ENCODE measurements around the gene C20orf202. TPM values are rescaled to one million over a fixed set of nuclear protein-coding genes. Genes with fewer than 3 reads are reported as not detected.

C20orf202 gene
- total RNA-seq, 2 experiments from 2014 or later = not detected

GRCh38 chr20:1199212-1199873 is 3.9 kb upstream of the C20orf202 start:
- intact Hi-C loops (cut with micrococcal nuclease) = no loop called here
- no peaks in the 10 kb centered on the region for H3K9me3 Mint-ChIP-seq

GRCh38 chr20:1199964-1200363 is 3.3 kb upstream of the C20orf202 start:
- intact Hi-C loops (cut with micrococcal nuclease) = no loop called here
- no peaks in the 10 kb centered on the region for H3K9me3 Mint-ChIP-seq
- H3K27me3 Mint-ChIP-seq (ENCODE audit: low read depth) = no peaks in the 10 kb centered on the region
- CTCF ChIA-PET = interaction anchor here (0.6 to 2.1 kb wide), 3 partner anchors 11 to 13 kb away, joined by 3 to 9 read pairs (median 3); no protein-coding TSS in a partner anchor
- no peak overlapping the region for H3K27ac Mint-ChIP-seq
- peaks cover 5% of the 10 kb centered on the region for H3K4me1 Mint-ChIP-seq (ENCODE audit: low read depth)
- no peak for DNase-seq
- no peaks in the 10 kb centered on the region for H3K36me3 Mint-ChIP-seq (ENCODE audit: low read depth)
- no peak overlapping the region for H3K4me3 Mint-ChIP-seq

More at GRCh38 chr20:1199212-1199873, 3.9 kb upstream of the C20orf202 start:
- Mint-ChIP-seq H3K27me3 (ENCODE audit: low read depth) (no peaks in the 10 kb centered on the region), H3K4me1 (ENCODE audit: low read depth) (peaks cover 5% of the 10 kb centered on the region), H3K4me3 (no peak overlapping the region), H3K36me3 (ENCODE audit: low read depth) (no peaks in the 10 kb centered on the region), H3K27ac (no peak overlapping the region)
- DNase-seq = no peak
- CTCF ChIA-PET = interaction anchor here (1.2 to 2.1 kb wide), 2 partner anchors 12 to 13 kb away, joined by 3 to 9 read pairs; no protein-coding TSS in a partner anchor

GRCh38 chr20:1203630-1204029 is 376 bp downstream of the C20orf202 start:
- no peaks in the 10 kb centered on the region for H3K36me3 Mint-ChIP-seq (ENCODE audit: low read depth)
- DNase-seq = no peak
- H3K4me3 Mint-ChIP-seq = no peak overlapping the region
- intact Hi-C loops (cut with micrococcal nuclease) = no loop called here
- H3K9me3 Mint-ChIP-seq = no peaks in the 10 kb centered on the region
- H3K27ac Mint-ChIP-seq = no peak overlapping the region
- no peaks in the 10 kb centered on the region for H3K27me3 Mint-ChIP-seq (ENCODE audit: low read depth)
- peaks cover 5% of the 10 kb centered on the region for H3K4me1 Mint-ChIP-seq (ENCODE audit: low read depth)
- CTCF ChIA-PET = interaction anchor here (0.6 to 1.1 kb wide), 2 partner anchors 9 to 116 kb away, joined by 3 to 4 read pairs; no protein-coding TSS in a partner anchor

GRCh38 chr20:1204113-1204512 is 859 bp downstream of the C20orf202 start:
- no peak for DNase-seq
- intact Hi-C loops (cut with micrococcal nuclease) = no loop called here
- Mint-ChIP-seq H3K4me1 (ENCODE audit: low read depth) (peaks cover 5% of the 10 kb centered on the region), H3K27me3 (ENCODE audit: low read depth) (no peaks in the 10 kb centered on the region), H3K4me3 (no peak overlapping the region), H3K9me3 (no peaks in the 10 kb centered on the region), H3K27ac (no peak overlapping the region), H3K36me3 (ENCODE audit: low read depth) (no peaks in the 10 kb centered on the region)
- CTCF ChIA-PET = interaction anchor here (1.5 kb wide), 1 partner anchor 9 kb away, joined by 5 read pairs; no protein-coding TSS in a partner anchor

GRCh38 chr20:1204576-1204975 is 1.3 kb downstream of the C20orf202 start:
- CTCF ChIA-PET = interaction anchor here (1.5 kb wide), 1 partner anchor 9 kb away, joined by 5 read pairs; no protein-coding TSS in a partner anchor
- DNase-seq = no peak
- Mint-ChIP-seq H3K27me3 (ENCODE audit: low read depth) (no peaks in the 10 kb centered on the region), H3K9me3 (no peaks in the 10 kb centered on the region), H3K36me3 (ENCODE audit: low read depth) (no peaks in the 10 kb centered on the region), H3K4me3 (no peak overlapping the region), H3K27ac (no peak overlapping the region), H3K4me1 (ENCODE audit: low read depth) (peaks cover 5% of the 10 kb centered on the region)
- intact Hi-C loops (cut with micrococcal nuclease) = no loop called here

GRCh38 chr20:1205802-1206201 is 2.5 kb downstream of the C20orf202 start:
- intact Hi-C loops (cut with micrococcal nuclease) = no loop called here
- no peaks in the 10 kb centered on the region for H3K36me3 Mint-ChIP-seq (ENCODE audit: low read depth)
- H3K27me3 Mint-ChIP-seq (ENCODE audit: low read depth) = no peaks in the 10 kb centered on the region
- CTCF ChIA-PET = interaction anchor here (0.8 to 1.4 kb wide), 2 partner anchors 132 to 250 kb away, joined by 3 to 6 read pairs; no protein-coding TSS in a partner anchor
- no peaks in the 10 kb centered on the region for H3K4me1 Mint-ChIP-seq (ENCODE audit: low read depth)
- H3K27ac Mint-ChIP-seq = no peak overlapping the region
- no peak for DNase-seq
- no peak overlapping the region for H3K4me3 Mint-ChIP-seq
- no peaks in the 10 kb centered on the region for H3K9me3 Mint-ChIP-seq

DNA sequence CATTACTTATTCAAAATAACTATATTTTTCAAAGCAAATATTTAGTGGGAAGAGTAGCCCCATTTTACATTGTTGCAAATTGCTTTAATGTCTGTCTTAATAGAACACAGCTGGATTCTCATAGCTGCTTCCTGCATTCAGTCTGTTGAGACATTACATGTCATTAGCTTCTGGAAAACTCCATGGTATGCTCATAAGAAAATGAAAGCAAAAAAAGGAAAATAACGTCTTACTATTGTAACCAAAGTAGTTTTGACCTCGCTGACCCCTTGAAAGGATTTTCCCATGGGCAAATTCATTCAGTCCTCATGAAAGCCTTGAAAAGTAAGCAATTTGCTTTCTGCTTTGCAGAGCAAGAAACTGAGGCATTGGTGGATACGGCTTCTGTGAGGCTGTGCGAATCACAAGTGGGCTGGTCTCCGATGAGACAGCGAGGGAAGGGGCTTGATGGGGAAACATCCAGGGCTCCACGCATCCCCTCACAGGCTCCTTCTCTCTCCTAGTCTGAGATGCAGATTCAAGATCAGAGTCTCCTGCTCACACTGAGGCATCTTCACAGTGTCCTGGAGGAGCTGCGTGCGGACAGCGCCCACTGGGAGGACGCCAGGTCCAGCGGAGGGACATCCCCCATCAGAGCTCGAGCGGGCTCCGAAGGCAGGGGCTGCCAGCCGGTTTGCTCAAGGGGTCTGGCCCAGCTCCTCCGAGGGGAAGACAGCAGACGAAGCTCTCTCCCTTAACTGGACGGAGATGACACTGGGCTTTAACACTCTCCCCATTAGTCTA is 3.3 kb downstream of the C20orf202 start:
- DNase-seq = no peak
- Mint-ChIP-seq H3K9me3 (no peaks in the 10 kb centered on the region), H3K27ac (no peak overlapping the region), H3K27me3 (ENCODE audit: low read depth) (no peaks in the 10 kb centered on the region), H3K4me1 (ENCODE audit: low read depth) (no peaks in the 10 kb centered on the region), H3K36me3 (ENCODE audit: low read depth) (no peaks in the 10 kb centered on the region), H3K4me3 (no peak overlapping the region)
- intact Hi-C loops (cut with micrococcal nuclease) = no loop called here
- CTCF ChIA-PET = interaction anchor here (0.6 to 1.4 kb wide), 2 partner anchors 250 to 644 kb away, joined by 4 to 6 read pairs; no protein-coding TSS in a partner anchor

DNA sequence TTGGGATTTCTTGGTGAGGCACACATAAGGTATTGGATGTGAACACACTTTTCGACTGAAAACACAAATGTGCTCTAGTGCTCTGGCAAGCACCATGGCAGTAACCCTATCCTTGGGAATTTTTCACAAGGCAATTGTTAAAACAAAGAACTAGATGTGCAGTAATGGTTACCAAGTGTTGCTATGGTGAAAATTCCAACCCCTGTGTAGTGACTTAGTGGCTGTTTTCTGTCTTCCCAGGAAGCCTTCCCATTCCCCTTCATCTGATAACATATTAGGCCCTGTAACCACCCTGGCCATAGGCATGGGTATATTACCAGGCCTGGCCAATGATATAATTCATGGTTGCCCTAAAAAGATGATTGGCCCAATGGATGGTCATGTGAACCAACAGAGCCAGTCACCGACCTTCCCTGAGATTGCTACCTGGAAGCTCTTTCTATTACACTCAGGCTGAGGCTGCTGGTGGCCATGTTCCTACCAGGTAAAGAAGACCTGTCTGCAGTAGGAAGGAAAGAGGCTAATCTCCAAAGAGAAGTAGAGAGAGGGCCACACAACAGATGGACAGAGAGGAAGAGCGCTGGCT is 4.1 kb downstream of the C20orf202 start:
- no peak for DNase-seq
- intact Hi-C loops (cut with micrococcal nuclease) = no loop called here
- H3K4me3 Mint-ChIP-seq = no peak overlapping the region
- CTCF ChIA-PET = interaction anchor here (0.6 kb wide), 1 partner anchor 644 kb away, joined by 4 read pairs; no protein-coding TSS in a partner anchor
- H3K9me3 Mint-ChIP-seq = no peaks in the 10 kb centered on the region
- no peaks in the 10 kb centered on the region for H3K4me1 Mint-ChIP-seq (ENCODE audit: low read depth)
- no peaks in the 10 kb centered on the region for H3K36me3 Mint-ChIP-seq (ENCODE audit: low read depth)
- H3K27me3 Mint-ChIP-seq (ENCODE audit: low read depth) = no peaks in the 10 kb centered on the region
- H3K27ac Mint-ChIP-seq = no peak overlapping the region

DNA sequence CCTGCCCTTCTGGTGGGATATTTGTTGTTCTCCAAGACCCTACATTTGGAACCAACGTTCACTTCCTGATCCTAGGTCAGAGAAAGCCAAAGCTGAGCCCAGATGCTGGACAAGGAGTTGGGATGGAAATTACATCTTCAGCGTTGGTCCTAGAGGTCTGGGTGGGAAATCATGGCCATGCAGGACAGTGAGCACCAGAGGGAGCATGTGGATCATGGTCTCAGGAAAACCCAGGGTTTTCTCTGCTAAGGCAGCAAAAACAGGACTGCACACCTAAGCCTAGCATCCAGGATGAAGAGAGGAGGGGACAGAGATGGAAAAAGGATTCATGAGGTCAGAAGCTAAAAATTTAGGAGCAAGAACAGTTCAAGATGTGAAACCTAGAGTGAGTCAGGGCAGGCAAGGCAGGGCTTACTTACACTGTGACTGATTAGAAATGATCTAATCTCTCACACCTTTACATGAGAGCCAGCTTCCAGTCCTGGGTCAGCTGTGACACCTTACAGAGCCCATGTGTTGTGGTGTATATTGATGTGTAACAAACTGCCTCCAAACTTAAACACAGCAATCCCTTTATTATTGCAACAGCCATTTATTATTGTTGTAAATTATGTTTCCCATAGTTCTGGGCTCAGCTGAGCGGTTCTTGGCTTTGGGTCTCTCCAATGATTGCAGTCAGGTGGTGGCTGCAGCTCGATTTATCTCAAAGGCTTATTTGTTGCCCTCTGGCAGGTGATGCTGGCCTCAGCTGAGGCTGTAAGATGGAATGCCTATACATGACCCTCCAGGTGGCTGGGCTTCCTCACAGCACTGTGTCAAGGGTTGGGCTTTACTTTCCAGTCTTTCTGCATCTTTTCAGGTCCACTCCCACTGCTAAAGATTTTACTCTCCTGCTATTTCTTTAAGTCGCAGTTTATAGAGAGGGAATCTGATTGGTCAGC is 6.5 kb downstream of the C20orf202 start:
- Mint-ChIP-seq H3K27ac (no peak overlapping the region), H3K27me3 (ENCODE audit: low read depth) (no peaks in the 10 kb centered on the region), H3K36me3 (ENCODE audit: low read depth) (no peaks in the 10 kb centered on the region), H3K9me3 (no peaks in the 10 kb centered on the region), H3K4me1 (ENCODE audit: low read depth) (peaks cover 9% of the 10 kb centered on the region), H3K4me3 (no peak overlapping the region)
- CTCF ChIA-PET = interaction anchor here (0.7 to 2.1 kb wide), 5 partner anchors 9 to 394 kb away, joined by 3 to 6 read pairs (median 3); no protein-coding TSS in a partner anchor
- DNase-seq = no peak
- intact Hi-C loops (cut with micrococcal nuclease) = loop anchor here (5.0 kb wide), 1 partner anchor 372 kb away; no protein-coding TSS in a partner anchor

DNA sequence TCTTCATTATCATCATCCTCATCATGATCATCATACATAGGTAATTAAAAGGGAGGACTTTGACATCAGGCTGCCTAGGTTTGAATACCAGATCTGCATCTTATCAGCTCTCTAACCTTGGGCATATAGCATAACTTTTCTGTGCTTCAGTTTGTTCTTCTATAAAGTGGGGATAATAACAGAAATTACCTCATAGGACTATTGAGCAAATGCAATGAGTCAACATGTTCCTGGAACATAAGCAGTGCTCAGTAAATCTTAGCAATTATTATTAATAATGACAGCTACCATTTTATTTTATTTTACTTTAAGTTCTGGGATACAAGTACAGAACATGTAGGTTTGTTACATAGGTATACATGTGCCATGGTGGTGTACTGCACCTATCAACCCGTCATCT is 7.2 kb downstream of the C20orf202 start:
- no peak overlapping the region for H3K27ac Mint-ChIP-seq

DNA sequence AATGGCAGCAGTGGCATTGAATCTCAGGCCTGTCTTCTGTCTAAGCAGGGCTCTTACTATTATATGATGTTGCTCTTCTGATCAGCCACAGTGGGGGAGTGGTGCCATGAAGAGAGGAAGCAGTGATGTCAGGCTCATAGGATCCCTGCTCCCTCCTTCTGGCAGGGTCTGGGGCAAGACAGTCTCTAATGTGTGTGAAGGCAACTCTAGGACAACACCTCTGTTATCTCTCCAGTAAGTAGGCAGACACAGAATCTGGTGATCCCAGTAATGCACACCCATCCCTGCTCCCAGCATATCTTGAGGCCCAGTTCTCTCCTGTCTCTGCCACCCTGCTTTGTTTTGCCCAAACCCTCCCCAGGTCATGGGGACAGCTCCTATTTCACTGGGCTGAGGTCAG is 8.8 kb downstream of the C20orf202 start:
- CTCF ChIA-PET = interaction anchor here (0.6 to 1.9 kb wide), 5 partner anchors 13 to 239 kb away, joined by 3 to 9 read pairs (median 3); no protein-coding TSS in a partner anchor
- intact Hi-C loops (cut with micrococcal nuclease) = loop anchor here (2.0 to 5.0 kb wide), 2 partner anchors 27 to 375 kb away; partner anchors contain the start of gene TMEM74B
- peaks cover 31% of the 10 kb centered on the region for H3K4me1 Mint-ChIP-seq (ENCODE audit: low read depth)
- H3K36me3 Mint-ChIP-seq (ENCODE audit: low read depth) = no peaks in the 10 kb centered on the region
- no peak for DNase-seq
- no peaks in the 10 kb centered on the region for H3K27me3 Mint-ChIP-seq (ENCODE audit: low read depth)
- H3K27ac Mint-ChIP-seq = no peak overlapping the region
- H3K4me3 Mint-ChIP-seq = no peak overlapping the region
- no peaks in the 10 kb centered on the region for H3K9me3 Mint-ChIP-seq

More for the DNA sequence above, 7.2 kb downstream of the C20orf202 start:
- Mint-ChIP-seq H3K4me3 (no peak overlapping the region), H3K4me1 (ENCODE audit: low read depth) (peaks cover 17% of the 10 kb centered on the region), H3K9me3 (no peaks in the 10 kb centered on the region), H3K36me3 (ENCODE audit: low read depth) (no peaks in the 10 kb centered on the region), H3K27me3 (ENCODE audit: low read depth) (no peaks in the 10 kb centered on the region)
- intact Hi-C loops (cut with micrococcal nuclease) = loop anchor here (5.0 kb wide), 1 partner anchor 373 kb away; no protein-coding TSS in a partner anchor
- CTCF ChIA-PET = interaction anchor here (1.1 to 1.5 kb wide), 3 partner anchors 10 to 395 kb away, joined by 3 to 4 read pairs (median 3); no protein-coding TSS in a partner anchor
- DNase-seq = no peak

Measured in activated naive CD4-positive, alpha-beta T cell treated with anti-CD3 and anti-CD28 coated beads for 36 hours (primary cell).